Common myeloid progenitor, CD34-positive (primary cell): ENCODE measurements around the gene SPDYC.
"Not testable (repeated sequence)": the region's sequence is repeated elsewhere in the genome, so short reads cannot be mapped to it uniquely, and the experiment has no call there.

ENCODE experiments used
- CTCF ChIA-PET: fragments of 350-600 bp; sonication (Branson Sonifier 250); formaldehyde crosslinking; loops from one replicate; lab custom pipeline; 2021; ENCODE audit warnings: antibody characterized with exemption; lab: Charles Lee
- POLR2A ChIA-PET: fragments of 350-600 bp; sonication (Branson Sonifier 250); formaldehyde crosslinking; loops from one replicate; lab custom pipeline; 2021; ENCODE audit warnings: antibody characterized with exemption; lab: Charles Lee
- DNase-seq, 3 donors: peaks; one replicate each; pipeline versions ENCODE4 v3.0.0 to v3.0.0-alpha.2; 2013
- H3K27ac ChIP-seq, 2 experiments: 1 replicate in 1 of 2; 2 replicates in 1 of 2; pipeline ENCODE4 v1.7.0; 2013; ENCODE audit warnings: inconsistent platforms in 2 of 2, low read length in 2 of 2, mild to moderate bottlenecking in 2 of 2, low read depth in 1 of 2, moderate library complexity in 1 of 2; ENCODE audit not compliant: severe bottlenecking in 2 of 2, insufficient read depth in 1 of 2, poor library complexity in 1 of 2
- H3K27me3 ChIP-seq, 5 experiments: replicated peaks in 2 of 5; 1 replicate in 3 of 5; 2 replicates in 2 of 5; pipeline versions ENCODE4 v1.6.1 to v1.7.0; 2013; ENCODE audit warnings: low read length in 4 of 5, mild to moderate bottlenecking in 2 of 5, moderate library complexity in 2 of 5, inconsistent platforms in 1 of 5; ENCODE audit not compliant: insufficient read depth in 5 of 5, control insufficient read depth in 4 of 5
- H3K36me3 ChIP-seq, 4 experiments: 1 replicate in 2 of 4; 2 replicates in 2 of 4; pipeline versions ENCODE4 v1.6.1 to v1.7.0; 2013; ENCODE audit warnings: low read length in 3 of 4, control low read depth in 1 of 4, mild to moderate bottlenecking in 1 of 4; ENCODE audit not compliant: control insufficient read depth in 4 of 4, insufficient read depth in 4 of 4
- H3K4me1 ChIP-seq, 4 experiments: 1 replicate in 3 of 4; 2 replicates in 1 of 4; pipeline versions ENCODE4 v1.6.1 to v1.7.1; 2013; ENCODE audit warnings: low read length in 3 of 4, mild to moderate bottlenecking in 3 of 4, control low read depth in 1 of 4, inconsistent platforms in 1 of 4, moderate library complexity in 1 of 4; ENCODE audit not compliant: control insufficient read depth in 4 of 4, insufficient read depth in 4 of 4; ENCODE audit errors: control extremely low read depth in 1 of 4
- H3K4me3 ChIP-seq, 7 experiments: 1 replicate in 4 of 7; 2 replicates in 3 of 7; pipeline versions ENCODE4 v1.5.1 to v1.7.0; 2013; ENCODE audit warnings: mild to moderate bottlenecking in 7 of 7, low read length in 6 of 7, moderate library complexity in 6 of 7, inconsistent platforms in 2 of 7, low read depth in 2 of 7, control low read depth in 1 of 7; ENCODE audit not compliant: insufficient read depth in 4 of 7, control insufficient read depth in 1 of 7; ENCODE audit errors: extremely low read depth in 1 of 7
- H3K9me3 ChIP-seq, 5 experiments: 1 replicate in 4 of 5; 2 replicates in 1 of 5; pipeline versions ENCODE4 v1.6.1 to v1.7.1; 2013; ENCODE audit warnings: low read length in 4 of 5, mild to moderate bottlenecking in 2 of 5, inconsistent platforms in 1 of 5, low read depth in 1 of 5, moderate library complexity in 1 of 5; ENCODE audit not compliant: control insufficient read depth in 4 of 5, insufficient read depth in 2 of 5; ENCODE audit errors: control extremely low read depth in 1 of 5
- WGBS: methylation state at CpG from one replicate; pipeline ENCODE4 v1.1.5; 2013; ENCODE audit not compliant: insufficient coverage; 5-methylcytosine and 5-hydroxymethylcytosine counted together

SPDYC gene

GRCh38 chr11:65165410-65166317, 4.4 kb upstream of the SPDYC start:
- Histone ChIP-seq H3K27me3 (no peaks in the 10 kb centered on the region), H3K4me1 (peaks cover 1 to 24% (median 13%) of the 10 kb centered on the region in 4 experiments), H3K27ac (no peak overlapping the region), H3K4me3 (no peak overlapping the region), H3K9me3 (no peaks in the 10 kb centered on the region), H3K36me3 (no peaks in the 10 kb centered on the region)
- ChIA-PET POLR2A (interaction anchor here (0.5 kb wide), 1 partner anchor 247 kb away, joined by 3 read pairs; no protein-coding TSS in a partner anchor), CTCF (interaction anchor here (0.7 to 1.6 kb wide), 3 partner anchors 21 to 34 kb away, joined by 3 to 4 read pairs (median 3); no protein-coding TSS in a partner anchor)
- DNase-seq = peak in 1 of 3 donors; percentile 15
- 92% methylated on average over 21 of the region's 31 CpGs for WGBS

- Histone ChIP-seq H3K9me3 (no peaks in the 10 kb centered on the region), H3K4me1 (peaks cover 1 to 24% (median 13%) of the 10 kb centered on the region in 4 experiments), H3K4me3 (no peak overlapping the region), H3K36me3 (no peaks in the 10 kb centered on the region), H3K27me3 (no peaks in the 10 kb centered on the region), H3K27ac (no peak overlapping the region)
- DNase-seq = no peak
- ChIA-PET CTCF (interaction anchor here (1.2 to 4.2 kb wide), 3 partner anchors 15 to 35 kb away, joined by 3 to 25 read pairs (median 3); partner anchors contain the start of gene SYVN1), POLR2A (interaction anchor here (0.9 kb wide), 1 partner anchor 32 kb away, joined by 3 read pairs; no protein-coding TSS in a partner anchor)
- whole genome bisulfite sequencing = no CpG with 5 or more reads among the region's 3 CpGs
Measured at GRCh38 chr11:65166893-65167292, 3.1 kb upstream of the SPDYC start.

- ChIA-PET POLR2A (interaction anchor here (0.7 to 0.9 kb wide), 3 partner anchors 33 to 103 kb away, joined by 3 to 5 read pairs (median 3); no protein-coding TSS in a partner anchor), CTCF (interaction anchor here (0.5 to 4.2 kb wide), 3 partner anchors 16 to 68 kb away, joined by 3 to 25 read pairs (median 3); partner anchors contain the start of gene SYVN1)
- DNase-seq = no peak
- H3K27ac ChIP-seq = no peak overlapping the region
- no peak overlapping the region for H3K4me3 ChIP-seq
- H3K9me3 ChIP-seq = no peaks in the 10 kb centered on the region
- H3K27me3 ChIP-seq = no peaks in the 10 kb centered on the region
- WGBS = 100% methylated on average over 1 of the region's 3 CpGs
- peaks cover 1 to 24% (median 13%) of the 10 kb centered on the region in 4 experiments for H3K4me1 ChIP-seq
- H3K36me3 ChIP-seq = no peaks in the 10 kb centered on the region
Measured at GRCh38 chr11:65167656-65168055, 2.4 kb upstream of the SPDYC start.

- POLR2A ChIA-PET = interaction anchor here (0.5 to 1.9 kb wide), 7 partner anchors 8 to 58 kb away, joined by 3 to 22 read pairs (median 3); partner anchors contain the start of genes SYVN1, TM7SF2 and ZNHIT2
- H3K27me3 ChIP-seq = no peaks in the 10 kb centered on the region
- CTCF ChIA-PET = interaction anchor here (0.6 to 4.2 kb wide), 9 partner anchors 9 to 250 kb away, joined by 3 to 25 read pairs (median 4); partner anchors contain the start of genes SYVN1 and ZNHIT2
- H3K27ac ChIP-seq = peak overlapping the region in 1 of 2 experiments; percentile 84
- 90% methylated on average over 9 of the region's 11 CpGs for WGBS
- no peaks in the 10 kb centered on the region for H3K9me3 ChIP-seq
- no peaks in the 10 kb centered on the region for H3K36me3 ChIP-seq
- H3K4me3 ChIP-seq = no peak overlapping the region
- DNase-seq = peak; percentile 40 to 91 (median 63)
- H3K4me1 ChIP-seq = peaks cover 1 to 24% (median 13%) of the 10 kb centered on the region in 4 experiments
Measured at GRCh38 chr11:65169164-65169641, 830 bp upstream of the SPDYC start.

GRCh38 chr11:65172600-65172999, 2.6 kb downstream of the SPDYC start:
- Histone ChIP-seq H3K27me3 (no peaks in the 10 kb centered on the region), H3K4me3 (no peak overlapping the region), H3K27ac (no peak overlapping the region), H3K9me3 (no peaks in the 10 kb centered on the region), H3K4me1 (peaks cover 1 to 24% (median 13%) of the 10 kb centered on the region in 4 experiments), H3K36me3 (no peaks in the 10 kb centered on the region)
- POLR2A ChIA-PET = interaction anchor here (0.7 to 0.8 kb wide), 2 partner anchors 38 to 296 kb away, joined by 3 to 4 read pairs; partner anchors contain the start of gene SYVN1
- CTCF ChIA-PET = interaction anchor here (0.8 to 1.8 kb wide), 4 partner anchors 8 to 37 kb away, joined by 3 to 5 read pairs (median 3); no protein-coding TSS in a partner anchor
- 89% methylated on average over 6 of the region's 10 CpGs for WGBS
- no peak for DNase-seq

GRCh38 chr11:65174571-65175010, 4.6 kb downstream of the SPDYC start:
- CTCF ChIA-PET = interaction anchor here (0.9 to 1.7 kb wide), 3 partner anchors 23 to 63 kb away, joined by 3 to 6 read pairs (median 5); partner anchors contain the start of gene TM7SF2
- DNase-seq, POLR2A ChIA-PET, H3K36me3 ChIP-seq, H3K27ac ChIP-seq, H3K9me3 ChIP-seq, H3K4me3 ChIP-seq, H3K27me3 ChIP-seq, H3K4me1 ChIP-seq: not testable (repeated sequence)
- WGBS = 100% methylated on average over 1 of the region's 2 CpGs
